Peyer's patch (tissue), 4 donors: ENCODE data around the gene POFUT2. TPM values are rescaled to one million over a fixed set of nuclear protein-coding genes. Genes with fewer than 3 reads are reported as not detected.
A peak's percentile ranks its signal among the peaks of the same experiment; 100 is the strongest.

Source experiments
- DNase-seq, 3 donors: peaks; one replicate each; pipeline ENCODE4 v3.0.0-alpha.2; 2017 to 2019
- H3K27ac ChIP-seq, 4 donors: fragments of 200-600 bp; sonication (generic); one replicate each; pipeline ENCODE4 v1.5.1; 2016 to 2019
- H3K27me3 ChIP-seq, 2 donors: fragments of 200-600 bp; sonication (generic); one replicate each; pipeline ENCODE4 v1.5.1; 2019
- H3K36me3 ChIP-seq, 3 donors: fragments of 200-600 bp; sonication (generic); one replicate each; pipeline ENCODE4 v1.5.1; 2016 to 2019
- H3K4me1 ChIP-seq, 4 donors: fragments of 200-600 bp; sonication (generic); one replicate each; pipeline ENCODE4 v1.5.1; 2016 to 2019
- H3K4me3 ChIP-seq, 4 donors: fragments of 200-600 bp; sonication (generic); 1 replicate in 3 of 4; 2 replicates in 1 of 4; pipeline ENCODE4 v1.5.1; 2016 to 2019; ENCODE audit warnings: mild to moderate bottlenecking in 1 of 4
- H3K9me3 ChIP-seq, 4 donors: fragments of 200-600 bp; sonication (generic); one replicate each; pipeline ENCODE4 v1.5.1; 2016 to 2019; ENCODE audit warnings: mild to moderate bottlenecking in 1 of 4
- POLR2A ChIP-seq, 2 donors: fragments of 450-650 bp; IDR thresholded peaks; one replicate each; pipeline ENCODE4 v1.5.1; 2017; ENCODE audit warnings: antibody characterized with exemption in 2 of 2, mild to moderate bottlenecking in 2 of 2, moderate library complexity in 2 of 2
- total RNA-seq, 4 donors: library from RNA; depleted of rRNA; stranded (reverse); fragments of >200 nt; gene quantifications; one replicate each; pipeline ENCODE4 v1.1.0, GENCODE V29; 2016
- TF ChIP-seq, protein P1 (sequence below), 6 experiments: fragments of 450-650 bp in 4 of 6; fragments of 200-600 bp in 2 of 6; sonication (generic) in 1 of 6; IDR thresholded peaks; one replicate each; pipeline ENCODE4 v1.5.1; 2017 to 2019; ENCODE audit warnings: antibody characterized with exemption in 6 of 6, mild to moderate bottlenecking in 3 of 6, moderate library complexity in 1 of 6

The POFUT2 gene
- total RNA-seq, 4 donors from 2014 or later = 25.6 to 76.4 (median 47.6) TPM

DNA sequence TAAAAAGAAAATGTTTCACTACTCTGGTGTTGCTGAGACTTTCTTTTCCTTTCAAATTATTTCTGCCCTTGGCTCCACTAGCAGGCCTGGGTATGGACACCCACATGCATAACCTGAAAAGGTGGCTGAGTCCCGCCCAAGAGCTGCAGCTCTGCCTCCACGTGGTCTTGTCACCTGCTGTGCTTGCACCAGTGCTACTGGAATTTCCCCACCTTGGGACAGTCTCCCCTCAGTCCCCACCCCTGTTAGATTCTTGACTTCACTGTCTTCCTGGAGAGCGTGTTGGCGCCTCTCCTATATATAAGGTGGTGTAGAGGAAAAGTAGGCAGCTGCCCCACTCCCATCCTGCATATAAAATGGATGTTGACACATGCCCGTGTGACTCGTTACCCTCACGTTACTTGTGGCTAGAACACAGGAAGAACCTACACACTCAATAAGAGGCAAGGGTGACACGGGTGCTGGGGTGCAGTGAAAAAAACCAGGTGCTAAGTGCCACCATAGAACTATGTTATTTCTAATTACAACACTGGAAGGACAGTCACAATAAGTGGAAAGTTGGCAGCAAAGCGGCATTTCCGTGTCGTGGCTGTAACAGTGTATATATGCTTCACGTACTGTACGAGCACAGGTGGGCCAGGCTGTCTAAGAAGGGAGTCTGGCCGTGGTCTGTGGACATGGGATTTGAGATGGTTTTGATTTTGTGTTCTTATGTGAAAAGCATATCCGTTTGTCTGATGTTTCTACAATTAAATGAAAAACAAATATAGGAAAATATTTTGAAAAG lies 61.0 kb downstream of the POFUT2 start:
- no peaks in the 10 kb centered on the region for H3K27me3 ChIP-seq
- no peak overlapping the region for H3K27ac ChIP-seq
- DNase-seq = no peak
- TF ChIP-seq, protein P1, sequence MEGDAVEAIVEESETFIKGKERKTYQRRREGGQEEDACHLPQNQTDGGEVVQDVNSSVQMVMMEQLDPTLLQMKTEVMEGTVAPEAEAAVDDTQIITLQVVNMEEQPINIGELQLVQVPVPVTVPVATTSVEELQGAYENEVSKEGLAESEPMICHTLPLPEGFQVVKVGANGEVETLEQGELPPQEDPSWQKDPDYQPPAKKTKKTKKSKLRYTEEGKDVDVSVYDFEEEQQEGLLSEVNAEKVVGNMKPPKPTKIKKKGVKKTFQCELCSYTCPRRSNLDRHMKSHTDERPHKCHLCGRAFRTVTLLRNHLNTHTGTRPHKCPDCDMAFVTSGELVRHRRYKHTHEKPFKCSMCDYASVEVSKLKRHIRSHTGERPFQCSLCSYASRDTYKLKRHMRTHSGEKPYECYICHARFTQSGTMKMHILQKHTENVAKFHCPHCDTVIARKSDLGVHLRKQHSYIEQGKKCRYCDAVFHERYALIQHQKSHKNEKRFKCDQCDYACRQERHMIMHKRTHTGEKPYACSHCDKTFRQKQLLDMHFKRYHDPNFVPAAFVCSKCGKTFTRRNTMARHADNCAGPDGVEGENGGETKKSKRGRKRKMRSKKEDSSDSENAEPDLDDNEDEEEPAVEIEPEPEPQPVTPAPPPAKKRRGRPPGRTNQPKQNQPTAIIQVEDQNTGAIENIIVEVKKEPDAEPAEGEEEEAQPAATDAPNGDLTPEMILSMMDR (IDR thresholded peaks at IDR 0.05) = no peak
- TF ChIP-seq POLR2A (IDR thresholded peaks at IDR 0.05) = no peak
- H3K36me3 ChIP-seq = peaks cover 0 to 5% (median 0%) of the 10 kb centered on the region in 3 donors
- H3K9me3 ChIP-seq = no peaks in the 10 kb centered on the region
- no peak overlapping the region for H3K4me3 ChIP-seq
- peaks cover 0 to 3% (median 0%) of the 10 kb centered on the region in 4 donors for H3K4me1 ChIP-seq

DNA sequence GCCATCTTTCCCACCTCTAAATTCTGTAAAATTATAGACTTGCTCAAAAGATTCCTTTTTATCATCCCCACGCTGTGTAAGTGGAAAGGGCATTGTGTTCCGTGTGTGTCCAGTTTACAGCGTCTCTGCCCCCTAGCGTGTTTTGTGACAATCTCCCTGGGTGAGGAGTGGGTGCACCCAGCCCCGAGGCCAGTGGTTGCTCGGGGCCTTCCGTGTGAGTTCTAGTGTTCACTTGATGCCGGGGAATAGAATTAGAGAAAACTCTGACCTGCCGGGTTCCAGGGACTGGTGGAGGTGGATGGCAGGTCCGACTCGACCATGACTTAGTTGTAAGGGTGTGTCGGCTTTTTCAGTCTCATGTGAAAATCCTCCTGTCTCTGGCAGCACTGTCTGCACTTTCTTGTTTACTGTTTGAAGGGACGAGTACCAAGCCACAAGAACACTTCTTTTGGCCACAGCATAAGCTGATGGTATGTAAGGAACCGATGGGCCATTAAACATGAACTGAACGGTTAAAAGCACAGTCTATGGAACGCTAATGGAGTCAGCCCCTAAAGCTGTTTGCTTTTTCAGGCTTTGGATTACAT lies 61.9 kb downstream of the POFUT2 start:
- Histone ChIP-seq H3K4me1 (peaks cover 0 to 3% (median 0%) of the 10 kb centered on the region in 4 donors), H3K27me3 (no peaks in the 10 kb centered on the region), H3K4me3 (no peak overlapping the region), H3K36me3 (peaks cover 0 to 10% (median 0%) of the 10 kb centered on the region in 3 donors), H3K9me3 (no peaks in the 10 kb centered on the region), H3K27ac (no peak overlapping the region)
- no peak for TF ChIP-seq POLR2A (IDR thresholded peaks at IDR 0.05)
- TF ChIP-seq, protein P1 (IDR thresholded peaks at IDR 0.05) = no peak
- DNase-seq = no peak

DNA sequence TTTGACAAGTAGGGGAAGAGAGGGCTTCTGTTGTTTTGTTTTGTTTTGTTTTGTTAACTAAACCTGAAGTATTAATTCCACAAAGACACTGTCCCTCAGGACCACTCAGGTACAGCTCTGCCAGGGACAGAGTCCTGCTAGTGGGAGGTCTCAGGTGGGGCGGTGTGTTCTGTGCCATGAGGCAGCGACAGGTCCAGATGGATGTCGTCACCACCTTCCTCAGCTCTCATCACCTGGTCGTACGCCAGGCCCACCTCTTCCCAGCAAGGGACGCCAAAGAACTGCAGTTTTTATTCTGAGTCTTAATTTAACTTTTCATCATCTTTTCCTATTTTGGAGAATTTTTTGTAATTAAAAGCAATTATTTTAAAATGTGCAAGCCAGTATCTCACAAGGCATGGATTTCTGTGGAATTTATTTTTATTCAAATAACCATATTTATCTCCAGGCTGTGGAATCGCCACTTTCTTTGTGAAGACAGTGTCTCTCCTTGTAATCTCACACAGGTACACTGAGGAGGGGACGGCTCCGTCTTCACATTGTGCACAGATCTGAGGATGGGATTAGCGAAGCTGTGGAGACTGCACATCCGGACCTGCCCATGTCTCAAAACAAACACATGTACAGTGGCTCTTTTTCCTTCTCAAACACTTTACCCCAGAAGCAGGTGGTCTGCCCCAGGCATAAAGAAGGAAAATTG lies 62.5 kb downstream of the POFUT2 start:
- DNase-seq = no peak
- H3K4me1 ChIP-seq = peaks cover 0 to 3% (median 0%) of the 10 kb centered on the region in 4 donors
- TF ChIP-seq, protein P1 (IDR thresholded peaks at IDR 0.05) = no peak
- TF ChIP-seq POLR2A (IDR thresholded peaks at IDR 0.05) = no peak
- H3K27ac ChIP-seq = no peak overlapping the region
- H3K4me3 ChIP-seq = no peak overlapping the region
- peaks cover 0 to 10% (median 0%) of the 10 kb centered on the region in 3 donors for H3K36me3 ChIP-seq
- no peaks in the 10 kb centered on the region for H3K9me3 ChIP-seq
- H3K27me3 ChIP-seq = no peaks in the 10 kb centered on the region

DNA sequence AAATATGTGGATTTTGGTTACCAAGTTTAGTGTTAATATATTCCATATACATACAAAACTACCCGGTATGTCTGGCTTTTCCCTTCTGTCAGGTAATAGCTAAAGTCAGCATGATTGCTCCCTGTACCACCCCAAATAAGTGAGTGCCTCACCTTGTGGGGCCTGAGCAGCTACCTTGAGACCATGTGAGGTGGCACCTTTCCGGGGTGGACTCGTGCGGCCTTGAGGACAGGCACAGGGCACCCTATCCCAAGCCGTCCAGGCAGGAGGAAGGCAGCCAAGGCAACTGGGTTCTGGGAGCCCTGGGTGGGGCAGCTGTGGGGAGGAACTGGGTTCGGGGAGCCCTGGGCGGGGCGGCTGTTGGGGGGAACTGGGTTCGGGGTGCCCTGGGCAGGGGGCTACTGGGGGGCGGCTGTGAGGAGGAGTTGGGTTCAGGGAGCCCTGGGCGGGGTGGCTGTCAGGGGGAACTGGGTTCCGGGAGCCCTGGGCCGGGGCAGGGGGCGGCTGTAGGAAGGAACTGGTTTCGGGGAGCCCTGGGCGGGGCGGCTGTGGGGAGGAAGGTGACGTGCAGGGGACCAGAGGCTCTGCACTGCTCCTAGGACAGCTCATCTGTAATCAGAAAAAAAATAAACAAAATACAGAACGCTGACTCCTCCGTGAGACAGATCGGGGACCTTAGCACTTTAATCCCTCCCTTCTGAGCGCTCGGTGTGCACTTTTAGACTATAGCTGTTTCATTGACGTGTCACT lies 63.3 kb downstream of the POFUT2 start:
- TF ChIP-seq POLR2A (IDR thresholded peaks at IDR 0.05) = no peak
- TF ChIP-seq, protein P1 (IDR thresholded peaks at IDR 0.05) = no peak
- peak in 2 of 3 donors; percentile 38 to 77 for DNase-seq
- Histone ChIP-seq H3K27ac (peak overlapping the region in 2 of 4 donors; percentile 31 to 36), H3K4me1 (peaks cover 0 to 3% (median 0%) of the 10 kb centered on the region in 4 donors), H3K27me3 (no peaks in the 10 kb centered on the region), H3K4me3 (peak overlapping the region in 1 of 4 donors; percentile 22), H3K9me3 (no peaks in the 10 kb centered on the region), H3K36me3 (peaks cover 0 to 10% (median 0%) of the 10 kb centered on the region in 3 donors)
